H54 (cell line): ENCODE results near the gene BOC.

Experiments
- DNase-seq: peaks from one replicate; pipeline ENCODE4 v3.0.0; 2011; ENCODE audit warnings: low spot score, mixed read lengths; ENCODE audit not compliant: insufficient read length
- FAIRE-seq: peaks from 3 replicates; lab custom pipeline; 2011; peaks lifted over from hg19 to GRCh38; lab: Jason Lieb, UNC
- POLR2A ChIP-seq: IDR thresholded peaks from 2 replicates; pipeline ENCODE4 v1.6.1; 2011; ENCODE audit warnings: low read depth, mild to moderate bottlenecking, low read length

Gene BOC

DNA sequence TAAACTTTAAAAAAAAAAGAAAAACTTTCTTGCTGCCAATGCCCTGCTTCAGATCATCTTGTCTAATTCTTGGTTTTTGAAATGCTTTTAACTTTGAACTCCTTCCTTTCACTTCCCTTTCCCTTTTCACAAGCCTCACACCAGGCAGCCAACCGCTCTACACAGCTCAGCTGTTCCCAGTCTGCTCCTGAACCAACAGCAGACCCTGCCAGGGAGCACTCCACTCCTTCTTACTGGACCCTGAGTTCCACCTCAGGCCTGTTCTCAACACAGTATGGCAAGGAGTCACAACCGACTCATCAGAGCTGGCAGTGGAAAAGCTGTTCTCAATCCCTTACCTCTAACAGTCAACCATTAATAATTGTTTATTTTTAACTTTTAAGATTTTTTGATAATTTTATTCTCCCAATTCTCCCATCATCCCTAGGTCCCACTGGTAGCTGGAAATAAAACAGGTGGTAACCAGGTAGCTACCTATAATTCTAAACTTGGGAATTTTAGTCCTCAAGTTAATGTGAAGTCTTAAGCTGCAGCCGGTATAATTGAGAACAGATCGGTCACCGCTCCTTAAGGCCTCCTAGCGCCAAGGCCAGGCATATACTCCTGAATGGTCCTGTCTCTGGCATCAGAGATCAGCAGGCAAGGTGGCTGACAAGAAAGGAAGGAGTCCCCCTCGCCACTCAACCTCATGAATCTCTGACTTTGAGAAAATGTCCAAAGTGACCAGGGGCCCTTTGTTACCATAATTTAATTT lies 43.9 kb downstream of the BOC start:
- FAIRE-seq, result no peak
- TF ChIP-seq POLR2A, result no peak
- no peak for DNase-seq

DNA sequence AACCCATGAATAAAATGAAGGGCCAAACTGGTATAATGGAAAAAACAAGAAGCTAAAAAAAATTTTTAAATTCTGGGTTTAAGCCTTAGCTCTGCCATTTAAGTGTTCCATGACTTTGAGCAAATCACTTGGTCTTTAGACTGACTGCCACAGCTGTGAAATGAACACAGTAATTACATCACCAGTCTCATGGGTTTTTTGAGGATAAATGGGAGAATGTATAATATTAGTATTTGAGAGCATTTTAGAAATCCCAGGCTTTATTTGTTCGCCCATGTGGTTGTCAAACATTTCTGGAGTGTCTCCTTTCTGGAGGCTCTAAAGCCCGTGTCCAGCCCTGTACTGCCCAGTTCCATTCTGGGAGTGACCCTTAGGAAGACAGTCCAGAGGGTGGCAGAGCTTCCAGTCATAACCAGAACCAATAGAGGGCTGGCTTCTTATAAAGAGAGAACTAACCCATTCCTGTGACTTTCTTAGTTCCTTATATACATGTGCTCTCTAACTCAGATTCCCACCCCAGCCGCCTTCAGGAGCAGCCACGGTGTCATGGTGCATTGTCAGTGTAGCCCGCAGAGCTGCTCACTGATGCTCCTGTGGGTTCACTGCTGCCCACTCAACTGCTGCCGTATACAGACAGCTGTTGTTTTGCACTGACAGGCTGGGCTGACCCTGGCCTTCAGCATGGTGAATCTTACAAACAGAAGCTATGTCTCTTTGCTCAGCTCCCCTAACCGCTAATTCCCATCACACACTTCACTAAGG lies 44.7 kb downstream of the BOC start:
- no peak for TF ChIP-seq POLR2A
- DNase-seq (no peak), FAIRE-seq (no peak)

DNA sequence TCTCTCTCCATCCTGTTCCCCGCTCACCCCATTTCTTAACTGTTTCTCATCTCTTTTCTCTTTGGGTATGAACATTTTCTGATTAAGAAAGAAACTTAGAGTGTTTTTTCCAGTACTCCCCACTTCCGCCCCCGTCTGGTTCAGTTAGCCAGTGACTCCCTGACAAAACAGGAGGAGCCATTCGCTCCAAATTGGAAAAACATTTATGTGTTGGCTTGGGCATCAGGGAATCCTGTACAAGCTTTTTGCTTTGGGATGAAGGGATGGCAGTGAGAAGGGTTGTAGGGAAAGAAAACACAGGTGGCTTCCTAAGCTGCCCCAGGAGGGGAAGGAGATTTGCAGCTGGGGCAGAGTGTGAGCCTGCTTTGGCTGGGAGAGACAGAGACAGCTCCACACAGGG lies 47.0 kb downstream of the BOC start:
- DNase-seq (no peak), FAIRE-seq (no peak)
- no peak for TF ChIP-seq POLR2A

DNA sequence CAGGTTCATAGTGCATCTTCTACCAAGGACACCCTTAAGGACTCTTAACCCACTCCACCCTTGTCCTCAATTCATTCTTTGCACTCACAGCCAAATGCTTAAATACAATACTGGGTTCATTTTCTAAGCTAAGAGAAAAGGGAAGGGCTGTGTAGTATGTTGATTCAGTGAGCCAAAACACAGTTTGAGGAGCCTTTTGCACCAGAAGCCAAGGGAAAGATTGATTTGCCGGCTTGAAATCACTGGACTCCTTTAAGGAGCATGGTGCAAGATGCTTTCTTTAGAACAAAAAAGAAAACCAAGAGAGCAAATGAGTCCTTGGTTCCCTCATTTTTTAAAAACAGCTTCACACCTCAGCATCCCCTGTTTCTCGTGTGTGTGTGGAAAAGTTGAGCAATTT lies 47.8 kb downstream of the BOC start:
- DNase-seq, result no peak
- no peak for FAIRE-seq
- TF ChIP-seq POLR2A, result no peak

DNA sequence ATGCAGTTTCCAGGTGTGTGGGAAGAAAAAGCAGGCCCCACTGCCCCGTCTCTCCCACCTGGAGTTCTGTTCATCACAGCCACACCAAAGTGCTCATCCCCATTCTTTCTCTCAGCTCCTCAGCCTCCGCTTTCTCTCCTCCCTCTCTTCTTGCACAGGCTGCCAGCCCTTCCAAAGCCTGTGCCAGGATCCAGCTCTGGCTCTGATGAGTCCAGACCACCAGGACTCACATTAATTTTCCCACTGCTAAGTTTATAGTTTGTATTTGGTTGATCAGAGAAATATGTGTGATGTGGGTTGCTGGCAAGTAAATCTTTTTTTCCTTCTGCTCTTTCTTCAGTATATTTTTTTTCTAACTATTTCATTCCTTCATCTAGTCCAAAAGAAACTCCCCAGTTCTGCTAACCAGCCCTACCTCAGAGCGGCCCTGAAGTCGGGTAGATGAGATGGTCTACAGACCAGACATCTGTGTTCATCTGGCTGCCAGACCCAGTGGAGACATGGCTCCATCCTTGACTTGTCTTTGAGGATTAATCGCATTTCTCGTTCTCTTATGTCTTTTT lies 49.8 kb downstream of the BOC start:
- FAIRE-seq (no peak), DNase-seq (no peak)
- no peak for TF ChIP-seq POLR2A

DNA sequence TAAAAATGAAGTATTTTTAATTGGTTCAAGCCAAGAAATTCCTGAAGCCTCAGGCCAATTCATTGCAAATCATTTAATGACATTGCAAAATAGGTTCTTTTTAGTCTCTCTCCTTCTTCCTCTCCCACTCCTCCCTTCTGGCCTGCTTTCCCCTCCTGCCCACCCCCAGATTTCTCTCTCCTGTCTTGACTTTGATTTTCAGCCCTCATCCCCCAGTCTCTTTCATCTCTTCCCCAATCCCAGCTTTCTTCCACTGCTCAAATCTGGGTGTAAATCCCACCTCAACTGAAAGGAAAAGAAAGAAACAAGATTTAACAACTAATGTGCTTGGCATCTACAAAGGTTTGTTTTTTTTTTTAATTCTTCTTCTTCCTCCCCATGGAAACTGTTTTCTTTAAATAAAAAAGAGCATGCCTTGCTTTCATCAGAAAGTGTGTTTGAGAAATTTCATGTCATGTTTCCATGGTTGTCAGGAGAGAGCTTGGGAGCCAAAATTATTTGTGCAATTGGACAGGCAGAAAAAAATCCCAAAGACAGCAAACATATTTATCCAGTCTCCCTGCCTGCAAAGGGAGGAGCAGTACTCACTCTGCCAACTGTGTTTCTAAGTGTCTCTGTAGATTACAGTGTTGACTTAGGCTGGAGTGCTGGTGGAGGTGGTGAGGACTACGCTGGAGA lies 50.4 kb downstream of the BOC start:
- FAIRE-seq, result no peak
- TF ChIP-seq POLR2A, result no peak
- no peak for DNase-seq

DNA sequence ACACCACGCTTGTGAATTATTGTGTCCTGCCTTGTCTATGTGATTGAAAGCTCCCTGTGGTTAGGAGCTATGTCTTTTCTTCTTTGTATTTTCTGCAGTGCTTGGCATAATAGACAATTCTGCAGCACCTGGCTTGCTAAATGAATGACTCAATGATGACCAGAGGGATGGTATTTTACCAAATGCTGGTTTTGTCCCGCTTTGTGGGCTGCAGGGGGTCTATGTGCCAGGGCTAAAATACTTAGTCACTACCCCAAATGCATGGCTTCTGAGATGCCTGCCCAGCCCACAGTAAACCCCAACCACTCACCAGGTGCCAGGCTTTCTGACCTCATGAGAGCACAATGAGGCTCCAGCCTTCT lies 50.9 kb downstream of the BOC start:
- DNase-seq (peak; percentile 27), FAIRE-seq (peak; percentile 78)
- no peak for TF ChIP-seq POLR2A

DNA sequence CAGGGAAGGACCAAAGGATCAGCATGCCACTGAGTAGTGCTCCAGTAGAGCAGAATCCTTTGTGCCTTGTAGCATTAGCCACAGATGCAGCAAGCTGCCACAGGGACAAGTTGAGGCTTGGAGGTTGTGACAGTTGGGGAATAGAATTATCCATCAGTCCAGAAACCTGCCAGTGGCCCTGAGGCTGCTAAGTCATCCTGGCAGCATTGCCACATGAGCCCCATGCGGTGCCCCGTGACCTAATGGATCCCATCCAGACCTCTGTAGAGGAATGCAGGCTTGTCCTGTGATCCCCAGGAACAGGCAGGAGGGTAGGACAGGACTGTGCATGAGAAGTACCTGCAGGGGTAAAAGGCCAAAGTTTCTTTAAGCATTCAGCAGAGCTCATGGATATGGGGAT lies 51.7 kb downstream of the BOC start:
- FAIRE-seq, result no peak
- TF ChIP-seq POLR2A, result no peak
- no peak for DNase-seq

DNA sequence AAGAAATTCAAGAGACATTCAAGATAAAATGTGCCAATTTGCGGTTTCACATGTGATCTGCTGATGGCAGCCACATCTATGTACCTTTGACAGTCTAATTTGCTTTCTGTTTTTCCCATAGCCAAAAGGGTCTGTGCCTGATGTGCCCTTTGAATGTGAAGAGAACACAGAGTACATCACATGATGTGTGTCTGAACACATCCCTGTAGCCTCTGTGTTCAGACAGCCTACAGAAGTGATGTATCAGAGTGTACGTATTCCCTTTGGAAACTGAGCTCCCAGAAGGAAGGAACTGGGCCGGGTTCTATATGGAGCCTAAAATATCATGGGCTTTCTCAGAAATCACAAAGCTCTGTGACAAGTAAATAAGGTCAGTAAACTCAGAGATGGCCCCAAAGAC lies 52.4 kb downstream of the BOC start:
- no peak for DNase-seq
- no peak for FAIRE-seq
- TF ChIP-seq POLR2A, result no peak

DNA sequence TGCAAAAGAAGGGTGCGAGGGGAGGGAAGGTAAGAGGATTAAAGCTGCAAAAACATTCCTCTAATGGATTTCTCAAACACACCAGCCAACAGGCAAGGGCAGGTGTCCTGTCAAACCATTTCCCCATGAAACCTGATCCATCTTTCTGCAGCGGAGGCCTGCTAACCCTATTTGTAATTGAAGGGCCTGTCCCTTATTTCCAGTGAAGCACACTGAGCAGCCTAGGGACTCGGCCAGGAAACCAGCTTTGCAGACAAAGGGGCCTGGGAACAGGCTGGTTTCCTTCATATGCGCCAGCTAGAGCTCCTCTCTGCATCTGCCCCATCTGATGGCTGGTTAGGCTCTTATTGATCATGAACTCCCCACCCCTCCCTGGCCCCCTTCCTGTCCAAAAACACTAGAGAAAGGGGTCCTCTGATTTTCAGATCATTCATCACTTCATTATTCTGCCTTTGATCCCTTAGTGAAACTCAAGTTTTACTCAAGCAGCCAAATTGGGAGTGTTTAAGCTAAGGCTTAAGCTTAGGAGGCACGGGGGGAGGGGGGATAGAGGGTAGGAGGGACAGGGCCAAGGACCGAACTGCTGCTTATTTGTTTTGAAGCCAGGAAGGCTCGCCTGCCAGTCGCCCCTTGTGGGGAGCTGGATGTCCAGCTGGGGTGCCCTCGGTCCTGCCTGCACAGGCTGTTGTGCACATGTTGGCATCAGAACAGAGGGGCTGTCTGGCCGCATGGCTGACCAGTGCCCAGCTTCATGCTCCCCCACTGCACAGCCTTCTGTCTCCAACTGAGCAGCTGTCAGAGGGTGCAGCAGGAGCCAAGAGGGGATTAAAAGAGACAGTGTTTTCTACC lies 53.1 kb downstream of the BOC start:
- FAIRE-seq (no peak), DNase-seq (no peak)
- no peak for TF ChIP-seq POLR2A

DNA sequence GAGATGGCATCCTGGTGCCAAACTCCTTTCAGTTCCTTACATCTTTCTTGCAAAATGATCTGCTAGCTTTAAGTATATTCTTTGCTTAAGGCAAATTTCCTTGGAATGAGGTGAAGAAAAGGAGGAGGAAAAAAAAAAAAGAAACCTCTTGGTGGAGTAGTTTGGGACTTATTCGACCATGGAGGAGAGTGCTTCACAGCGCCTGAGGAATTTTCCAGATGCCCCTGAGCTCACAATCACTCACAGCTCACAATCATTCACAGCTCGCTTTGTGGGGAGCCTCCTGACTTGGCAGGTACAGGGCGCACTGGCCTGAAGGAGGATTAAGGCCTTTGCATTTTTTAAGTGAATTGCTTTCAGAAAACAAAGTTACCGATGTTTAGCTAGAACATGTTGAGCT lies 53.9 kb downstream of the BOC start:
- no peak for FAIRE-seq
- no peak for DNase-seq
- TF ChIP-seq POLR2A, result no peak

DNA sequence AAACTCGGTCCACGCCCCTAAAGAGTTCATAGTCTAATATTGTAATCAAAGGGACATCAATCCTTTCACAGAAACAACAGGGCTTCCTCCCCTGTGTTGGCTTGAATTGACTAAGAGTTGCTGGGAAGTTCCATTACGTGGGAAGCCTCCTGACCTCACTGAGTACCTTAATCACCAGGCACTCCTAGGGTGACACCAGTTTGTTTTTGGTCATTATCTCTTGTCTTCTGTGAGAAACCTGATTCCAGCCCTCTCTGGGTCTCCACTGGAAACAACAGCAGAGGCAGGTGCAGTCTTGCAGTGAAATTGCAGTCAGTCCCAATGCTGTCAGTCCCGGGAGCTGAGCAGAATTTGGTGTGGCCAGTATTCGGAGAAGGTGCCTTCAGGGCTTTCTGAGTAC lies 55.4 kb downstream of the BOC start:
- TF ChIP-seq POLR2A, result no peak
- FAIRE-seq (no peak), DNase-seq (no peak)

DNA sequence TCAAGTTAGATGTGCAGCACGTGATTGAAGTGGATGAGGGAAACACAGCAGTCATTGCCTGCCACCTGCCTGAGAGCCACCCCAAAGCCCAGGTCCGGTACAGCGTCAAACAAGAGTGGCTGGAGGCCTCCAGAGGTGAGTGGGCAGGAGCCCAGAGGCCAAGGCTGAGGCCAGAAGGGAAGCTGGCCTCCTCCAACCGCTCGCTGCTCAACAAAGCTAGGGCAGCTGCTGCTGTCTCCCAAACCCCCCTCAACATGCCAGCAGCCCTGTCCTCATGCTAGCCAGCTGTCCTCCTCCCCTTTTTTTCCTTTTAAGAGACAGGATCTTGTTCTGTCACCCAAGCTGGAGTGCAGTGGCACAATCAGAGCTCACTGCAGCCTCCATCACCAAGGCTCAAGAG lies 57.0 kb downstream of the BOC start:
- DNase-seq, result no peak
- FAIRE-seq, result no peak
- TF ChIP-seq POLR2A, result no peak
